GM19240 (cell line): ENCODE data around the gene CACNG1.
"Not testable (repeated sequence)": the region's sequence is repeated elsewhere in the genome, so short reads cannot be mapped to it uniquely, and the experiment has no call there.

ENCODE experiments used
- DNase-seq: peaks from one replicate; pipeline ENCODE4 v3.0.0; 2011; ENCODE audit warnings: low spot score; ENCODE audit not compliant: insufficient read length

CACNG1 gene

DNA sequence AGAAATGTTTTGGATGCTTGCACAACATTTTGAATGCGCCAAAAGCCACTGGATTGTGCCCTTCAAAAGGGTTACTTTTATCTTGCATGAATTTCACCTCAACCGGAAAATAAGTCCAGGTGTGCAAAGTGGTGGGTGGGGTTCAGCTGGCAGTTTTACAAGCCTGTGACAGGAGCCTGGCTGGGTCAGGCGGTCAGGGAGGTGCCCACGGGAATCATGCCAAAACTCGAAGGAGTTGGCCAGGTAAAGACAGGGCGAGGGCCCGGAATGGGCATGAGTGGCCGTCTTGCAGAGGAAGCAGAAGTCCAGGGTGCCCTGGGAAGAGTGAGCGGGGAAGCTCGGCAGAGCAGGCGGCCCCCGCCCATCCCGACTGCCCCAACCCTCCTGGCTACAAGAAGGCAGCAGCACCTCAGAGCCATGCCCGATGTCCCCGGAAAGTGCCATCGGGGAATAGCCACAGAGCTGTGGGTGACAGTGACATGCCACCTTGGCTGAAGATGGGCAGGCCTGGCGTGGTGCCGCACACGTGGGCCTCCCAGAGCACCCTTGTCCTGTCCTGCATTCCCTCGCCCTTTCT is 19.1 kb upstream of the CACNG1 start:
- DNase-seq: no peak

DNA sequence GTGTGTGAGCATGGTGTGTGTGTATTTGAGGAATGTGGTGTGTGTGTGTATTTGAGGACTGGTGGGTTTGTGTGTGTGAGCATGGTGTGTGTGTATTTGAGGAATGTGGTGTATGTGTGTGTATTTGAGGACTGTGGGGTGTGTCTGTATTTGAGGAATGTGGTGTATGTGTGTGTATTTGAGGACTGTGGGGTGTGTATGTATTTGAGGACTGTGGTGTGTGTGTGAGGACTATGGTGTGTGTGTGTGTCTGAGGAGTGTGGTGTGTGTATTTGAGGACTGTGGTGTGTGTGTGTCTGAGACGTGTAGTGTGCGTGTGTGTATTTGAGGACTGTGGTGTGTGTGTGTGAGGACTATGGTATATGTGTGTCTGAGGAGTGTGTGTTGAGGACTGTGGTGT is 18.0 kb upstream of the CACNG1 start:
- DNase-seq: no peak

DNA sequence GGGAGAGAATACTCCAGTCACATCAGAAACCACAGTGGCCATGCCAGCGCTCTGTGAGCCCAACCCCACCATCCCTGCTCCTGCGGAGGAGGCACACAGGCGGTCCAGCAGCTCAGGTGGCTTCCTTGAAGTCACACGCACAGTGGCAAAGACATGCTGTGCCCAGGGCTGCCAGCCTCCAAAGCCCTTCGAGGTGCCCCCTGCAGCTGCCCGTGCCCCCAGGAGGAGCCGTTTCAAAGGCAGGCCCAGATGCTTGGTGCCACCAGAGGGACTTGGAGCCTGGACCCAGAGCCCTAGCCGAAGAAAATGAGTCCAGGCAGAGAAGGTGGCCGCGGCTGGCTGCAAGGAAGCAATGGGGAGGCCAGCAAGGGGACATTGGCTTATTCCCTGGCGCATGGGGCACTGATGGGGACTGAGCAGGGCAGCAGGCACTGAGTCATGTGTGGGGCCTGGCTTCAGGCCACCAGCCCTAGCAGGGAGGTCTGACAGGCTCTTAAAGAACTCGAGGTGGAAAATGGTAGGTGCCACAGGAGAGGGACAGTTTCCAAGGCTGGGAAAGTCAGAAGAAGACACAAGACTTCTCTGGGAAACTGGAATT is 17.2 kb upstream of the CACNG1 start:
- DNase-seq: no peak

DNA sequence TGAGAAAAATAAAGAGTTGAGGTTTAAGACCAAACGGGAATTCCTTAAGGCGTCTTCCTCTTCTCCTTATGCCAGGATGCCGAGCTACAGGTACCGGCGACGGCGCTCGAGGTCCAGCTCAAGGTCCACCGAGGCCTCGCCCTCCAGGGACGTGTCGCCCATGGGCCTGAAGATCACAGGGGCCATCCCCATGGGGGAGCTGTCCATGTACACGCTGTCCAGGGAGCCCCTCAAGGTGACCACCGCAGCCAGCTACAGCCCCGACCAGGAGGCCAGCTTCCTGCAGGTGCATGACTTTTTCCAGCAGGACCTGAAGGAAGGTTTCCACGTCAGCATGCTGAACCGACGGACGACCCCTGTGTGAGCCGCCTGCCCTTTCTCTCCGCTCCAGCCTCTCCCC is 13.7 kb upstream of the CACNG1 start:
- DNase-seq: no peak

DNA sequence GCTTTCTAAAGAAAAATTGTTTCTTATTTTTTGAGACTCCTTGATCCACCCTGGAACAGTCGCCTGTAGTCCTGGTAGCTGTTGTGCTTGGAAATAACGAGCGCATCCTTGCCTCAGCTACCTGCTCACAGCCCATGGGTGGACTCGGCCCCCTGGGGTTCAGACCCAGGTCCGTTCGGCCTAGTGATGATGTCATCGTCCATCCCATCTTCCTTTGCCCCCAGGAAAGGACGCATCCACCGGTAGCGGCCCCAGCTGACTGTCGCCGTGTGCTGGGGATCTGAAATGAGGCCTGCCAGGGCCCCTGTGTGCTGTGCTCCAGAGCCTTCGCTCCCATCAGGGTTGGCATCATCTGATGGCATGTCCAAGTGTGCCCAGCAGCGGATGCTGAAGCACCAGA is 12.0 kb upstream of the CACNG1 start:
- DNase-seq: no peak

DNA sequence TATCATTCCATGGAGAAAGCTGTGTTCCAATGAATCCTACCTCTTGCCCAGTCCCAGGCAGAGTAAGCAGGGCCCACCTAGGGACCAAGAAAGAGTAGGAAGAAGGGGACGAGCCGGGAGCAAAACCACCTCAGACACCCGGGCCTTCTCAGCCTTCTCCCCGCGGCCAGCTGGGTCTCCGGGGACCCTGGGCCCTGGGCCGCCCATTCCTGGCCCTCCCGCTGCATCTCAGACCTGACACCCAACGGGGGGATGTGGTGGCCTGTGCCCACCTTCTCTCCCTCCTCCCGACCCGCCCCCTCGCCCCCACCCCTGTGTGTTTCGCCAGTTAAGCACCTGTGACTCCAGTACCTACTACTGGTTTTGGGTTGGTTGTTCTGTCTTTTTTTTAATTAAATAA is 11.4 kb upstream of the CACNG1 start:
- DNase-seq: no peak

DNA sequence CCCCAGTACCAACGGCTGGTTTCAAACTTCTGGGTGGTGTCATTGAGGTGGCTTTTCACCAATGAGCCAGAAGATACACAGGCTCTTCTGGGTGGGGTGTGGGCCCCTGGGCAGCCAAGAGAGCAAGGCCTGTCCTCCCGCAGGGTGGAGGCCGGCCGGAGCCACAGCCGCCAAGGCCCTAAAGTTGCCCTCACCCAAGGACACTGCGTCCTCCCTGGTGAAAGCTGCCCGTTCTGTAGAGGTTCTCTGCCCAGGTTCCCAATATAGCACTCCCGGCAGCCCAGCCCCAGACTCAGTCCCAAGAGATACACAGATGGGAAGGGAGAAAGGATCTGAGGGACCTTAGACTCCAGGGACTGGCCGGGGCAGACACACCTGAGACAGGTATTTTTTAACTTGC is 10.7 kb upstream of the CACNG1 start:
- no peak for DNase-seq

DNA sequence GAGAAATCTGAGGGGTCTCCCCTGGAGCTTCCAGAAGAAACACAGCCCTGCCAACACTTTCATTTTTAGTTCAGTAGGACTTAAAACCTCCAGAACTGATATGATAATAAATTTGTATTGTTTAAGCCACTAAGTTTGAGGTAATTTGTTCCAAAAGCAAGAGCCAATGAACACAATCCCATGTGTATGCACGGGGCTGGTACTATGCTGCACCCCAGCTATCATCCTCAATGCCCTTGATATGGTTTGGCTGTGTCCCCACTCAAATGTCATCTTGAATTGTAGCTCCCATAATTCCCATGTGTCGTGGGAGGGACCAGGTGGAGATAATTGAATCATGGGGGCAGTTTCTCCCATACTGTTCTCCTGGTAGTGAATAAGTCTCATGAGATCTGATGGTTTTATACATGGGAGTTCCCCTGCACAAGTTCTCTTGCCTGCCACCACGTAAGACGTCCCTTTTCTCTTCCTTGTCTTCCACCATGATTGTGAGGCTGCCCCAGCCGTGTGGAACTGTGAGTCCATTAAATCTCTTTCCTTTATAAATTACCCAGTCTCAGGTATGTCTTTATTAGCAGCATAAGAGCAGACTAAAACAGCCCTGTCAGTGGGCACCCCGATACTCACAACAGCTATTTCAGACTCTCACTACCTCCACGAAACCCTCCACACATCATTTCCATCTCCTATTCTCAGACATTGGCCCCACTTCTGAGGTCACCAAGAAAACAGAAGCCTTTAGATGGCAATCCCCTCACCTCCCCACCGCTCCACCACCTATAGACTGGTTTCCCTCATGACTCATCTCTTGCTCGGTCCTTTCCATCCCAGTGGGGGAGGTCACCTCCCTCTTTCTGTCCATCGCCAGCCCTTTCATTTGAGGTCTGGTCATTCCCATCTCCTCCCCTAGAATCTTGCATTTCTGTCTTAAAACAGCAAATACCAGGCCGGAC is 8.9 kb upstream of the CACNG1 start:
- DNase-seq: peak; percentile 35

DNA sequence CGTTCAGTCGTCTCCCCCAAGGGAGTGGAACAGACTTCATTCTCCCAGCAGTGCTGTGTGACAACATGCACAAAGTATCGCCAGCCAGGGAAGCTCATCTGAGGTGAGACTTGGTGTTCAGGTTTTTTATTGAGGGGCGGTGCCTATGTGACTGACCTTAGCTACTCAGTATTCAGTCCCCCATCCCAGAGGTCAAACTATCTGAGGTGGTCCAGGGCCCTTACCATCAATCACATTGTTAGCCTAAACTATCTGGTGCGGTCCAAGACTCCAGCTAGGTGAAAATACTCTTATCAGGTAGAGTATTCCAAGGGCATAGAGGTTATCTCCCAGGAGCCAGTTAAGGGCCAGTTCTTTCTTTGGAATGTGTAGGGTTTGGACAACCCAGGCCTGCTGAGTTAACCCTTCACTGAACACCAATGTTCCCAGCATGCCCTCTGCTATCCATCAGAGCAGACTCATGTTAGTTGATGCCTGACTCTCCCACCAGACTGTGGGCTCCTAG is 5.4 kb upstream of the CACNG1 start:
- DNase-seq: no peak

DNA sequence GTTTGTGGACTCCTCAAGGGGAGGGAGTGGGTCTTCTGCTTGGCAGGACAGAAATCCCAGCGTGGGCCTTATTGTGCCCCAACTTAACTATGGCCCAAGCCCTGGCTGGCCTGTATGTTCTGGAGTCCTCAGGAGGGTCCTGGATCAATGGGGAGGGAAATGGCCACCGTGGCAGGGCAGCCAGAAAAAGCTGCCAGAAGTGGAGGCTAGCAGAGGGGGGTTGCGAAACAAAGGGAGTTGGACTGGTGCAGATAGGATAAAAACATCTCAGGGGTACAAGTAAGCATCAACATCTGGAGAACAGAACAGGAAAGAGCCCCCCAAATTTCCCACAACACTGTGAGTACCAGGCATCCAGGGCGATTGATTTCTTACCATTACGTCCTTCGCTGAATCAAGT is 3.7 kb upstream of the CACNG1 start:
- no peak for DNase-seq

DNA sequence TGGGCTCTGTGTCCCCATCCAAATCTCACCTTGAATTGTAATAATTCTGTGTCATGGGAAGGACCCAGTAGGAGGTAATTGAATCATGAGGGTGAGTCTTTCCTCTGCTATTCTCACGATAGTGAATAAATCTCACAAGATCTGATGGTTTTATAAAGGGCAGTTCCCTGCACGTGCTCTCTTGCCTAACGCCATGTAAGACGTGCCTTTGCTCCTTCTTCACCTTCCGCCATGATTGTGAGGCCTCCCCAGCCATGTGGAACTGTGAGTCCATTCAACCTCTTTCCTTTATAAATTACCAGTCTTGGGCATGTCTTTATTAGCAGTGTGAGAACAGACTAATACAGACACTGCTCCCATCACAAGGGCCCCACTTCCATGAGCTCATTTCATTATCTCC is 3.2 kb upstream of the CACNG1 start:
- DNase-seq: not testable (repeated sequence)

DNA sequence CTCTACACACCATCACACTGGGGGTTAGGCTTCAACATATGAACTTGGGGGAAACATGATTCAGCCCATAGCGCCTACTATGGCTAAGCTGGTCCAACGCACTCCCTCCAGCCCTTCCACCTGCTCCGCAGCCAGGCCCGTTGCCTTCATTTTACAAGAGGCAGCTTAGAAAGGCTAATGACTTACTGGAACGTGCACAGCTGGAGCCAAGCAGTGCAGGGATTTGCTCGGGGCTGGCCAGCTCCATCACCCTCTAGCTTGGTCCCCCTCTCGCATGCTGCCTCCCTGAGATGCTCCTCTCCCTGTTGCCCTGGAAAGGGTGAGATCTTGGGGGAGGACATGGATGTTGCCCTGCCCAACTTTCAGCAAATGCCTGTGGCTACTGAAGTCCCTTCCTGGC is 2.8 kb upstream of the CACNG1 start:
- DNase-seq: no peak

DNA sequence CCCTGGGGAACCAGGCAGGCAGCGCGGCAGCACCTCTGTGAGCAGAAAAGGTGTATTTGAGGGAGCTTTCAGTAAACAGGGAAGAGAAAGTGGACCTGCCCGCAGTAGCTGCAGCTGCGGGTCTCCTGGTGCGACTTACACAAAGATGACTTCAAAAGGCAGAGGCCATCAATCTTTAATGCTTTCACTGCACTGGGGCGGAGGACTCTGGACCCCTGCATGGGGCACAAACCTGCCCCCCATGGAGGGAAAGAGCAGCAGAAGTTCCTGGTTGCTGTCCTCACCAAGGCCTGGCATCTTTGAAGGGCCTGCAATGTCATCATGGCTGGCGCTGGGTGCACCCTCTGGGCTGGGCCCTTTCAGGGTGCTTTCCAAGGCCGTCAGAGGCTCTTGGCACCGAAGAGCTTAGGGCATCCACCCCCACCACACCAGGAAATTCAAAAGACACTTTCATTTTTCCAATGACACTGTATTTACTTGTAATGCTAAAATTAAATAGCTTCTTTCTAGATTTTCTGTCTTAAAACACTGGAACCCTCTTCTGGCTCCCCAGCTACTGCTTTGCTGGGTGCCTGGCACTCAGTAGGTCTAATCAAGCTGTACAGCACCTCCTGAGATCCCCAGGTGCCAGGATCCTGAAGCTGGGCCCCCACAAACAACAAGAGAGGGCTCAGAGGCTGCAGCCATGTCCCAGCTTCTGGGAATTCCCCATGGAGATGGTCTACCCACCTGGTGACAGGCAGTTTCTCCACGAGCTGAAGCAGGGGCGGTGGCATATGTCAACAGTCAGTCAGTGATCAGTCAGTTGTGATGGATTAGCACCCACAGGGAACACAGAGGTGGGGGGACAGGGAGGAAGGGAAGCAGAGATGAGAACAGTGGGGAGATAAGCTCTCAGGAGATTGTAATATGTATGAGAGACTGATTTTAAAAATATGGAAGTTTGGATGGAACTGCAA is 2.1 kb upstream of the CACNG1 start:
- DNase-seq: no peak

DNA sequence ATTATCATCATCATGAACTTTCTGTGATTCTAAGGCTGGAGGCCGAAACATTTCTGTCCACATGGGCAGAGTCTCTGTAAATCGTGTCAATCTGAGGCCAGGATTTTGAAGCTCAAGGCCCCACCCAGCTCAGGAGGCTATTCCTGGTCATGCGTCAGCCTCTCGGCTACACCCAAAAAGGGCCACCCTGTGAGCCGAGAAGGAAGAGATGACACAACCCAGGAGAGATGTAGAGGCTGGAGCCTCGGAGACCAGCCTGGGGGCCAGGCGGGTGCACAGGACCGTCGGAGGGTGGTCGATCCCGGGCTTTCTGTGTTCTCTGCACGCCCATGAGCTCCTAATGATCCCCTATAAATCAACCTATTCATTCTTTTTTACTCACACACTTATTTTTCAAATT is 1.1 kb upstream of the CACNG1 start:
- no peak for DNase-seq

DNA sequence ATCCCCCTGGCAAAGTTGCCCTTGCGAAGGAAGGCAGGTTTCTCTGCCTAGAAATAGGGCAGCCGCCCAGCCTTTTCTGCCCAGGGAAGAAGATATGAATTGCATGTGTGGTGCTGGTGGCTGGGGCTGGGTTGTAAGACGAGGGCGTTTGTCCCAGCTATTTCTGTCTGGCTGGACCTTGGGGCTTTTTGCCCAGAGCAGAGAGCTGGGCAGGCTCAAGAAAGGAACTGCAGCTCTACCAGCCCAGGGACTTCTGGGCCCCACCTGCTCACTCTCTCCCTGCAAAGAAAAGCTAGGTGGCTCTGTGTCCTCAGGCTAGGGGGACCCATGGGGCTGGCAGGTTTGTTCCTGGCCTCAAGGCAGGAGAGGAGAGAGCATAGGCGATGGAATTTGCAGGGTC is 586 bp downstream of the CACNG1 start:
- no peak for DNase-seq

DNA sequence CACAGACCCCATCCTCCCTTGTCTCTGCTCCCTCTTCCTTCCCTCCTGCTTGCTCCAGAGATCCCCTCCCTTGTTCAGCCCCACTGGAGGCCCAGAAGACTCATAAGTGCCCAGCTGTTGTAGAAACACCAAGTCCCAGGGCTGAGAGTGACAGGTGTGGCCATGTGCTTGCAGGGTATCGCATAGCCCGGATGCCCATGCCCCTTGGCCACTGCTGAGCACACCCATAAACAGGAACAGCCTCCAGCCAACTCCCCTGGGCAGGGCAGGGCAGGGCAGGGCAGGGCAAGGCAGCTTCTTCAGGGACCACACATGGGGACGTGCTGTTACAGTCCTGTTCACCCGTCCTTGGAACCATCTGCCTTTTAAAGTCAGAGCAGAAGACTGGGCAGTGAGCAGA is 2.0 kb downstream of the CACNG1 start:
- no peak for DNase-seq

DNA sequence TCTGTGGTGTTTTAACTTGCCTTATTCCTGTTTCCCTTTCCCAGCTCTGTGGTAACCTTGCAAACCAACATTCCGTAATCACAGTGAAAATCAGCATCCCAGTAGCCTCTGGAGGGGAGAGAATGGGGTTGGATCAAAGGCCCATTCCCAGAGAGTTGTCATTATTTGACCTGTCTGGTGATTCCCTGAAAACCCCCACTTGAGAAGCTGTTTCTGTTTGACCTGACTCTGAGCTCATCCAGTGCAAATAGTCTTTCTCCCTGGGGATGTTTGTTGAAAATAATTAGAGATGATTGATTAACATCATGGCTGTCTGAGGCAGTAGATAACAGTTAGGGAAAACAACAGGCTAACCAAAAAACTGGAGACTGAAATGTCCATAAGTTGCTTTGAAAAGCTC is 3.0 kb downstream of the CACNG1 start:
- no peak for DNase-seq

DNA sequence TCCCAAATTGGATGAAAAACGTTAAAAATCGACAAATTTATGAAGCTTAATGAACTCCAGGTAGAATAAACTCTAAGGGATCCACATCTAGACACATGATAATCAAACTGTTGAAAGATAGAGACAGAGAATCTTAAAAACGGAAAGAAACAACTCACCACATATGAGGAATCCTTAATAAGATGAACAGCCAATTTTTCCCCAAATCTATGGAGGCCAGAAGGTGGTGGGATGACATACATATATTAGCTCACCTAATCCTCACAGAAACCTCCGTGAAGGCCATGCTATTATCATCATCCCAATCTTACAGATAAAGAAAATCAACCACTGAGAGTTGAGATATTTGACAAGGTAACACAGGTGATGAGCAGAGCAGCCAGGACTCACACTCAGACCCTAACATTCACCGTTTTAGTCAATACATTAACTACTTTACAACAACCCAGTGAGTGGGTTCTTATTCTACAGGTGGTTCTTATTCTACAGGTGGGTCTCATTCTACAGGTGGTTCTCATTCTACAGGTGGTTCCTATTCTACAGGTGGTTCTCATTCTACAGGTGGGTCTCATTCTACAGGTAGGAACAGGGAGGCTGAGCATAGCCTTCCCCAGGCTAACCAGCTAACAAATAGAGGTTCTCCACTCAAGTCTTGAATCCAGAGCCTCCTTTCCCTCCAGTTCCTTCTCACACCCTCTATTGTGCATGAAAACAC is 4.8 kb downstream of the CACNG1 start:
- DNase-seq: no peak

DNA sequence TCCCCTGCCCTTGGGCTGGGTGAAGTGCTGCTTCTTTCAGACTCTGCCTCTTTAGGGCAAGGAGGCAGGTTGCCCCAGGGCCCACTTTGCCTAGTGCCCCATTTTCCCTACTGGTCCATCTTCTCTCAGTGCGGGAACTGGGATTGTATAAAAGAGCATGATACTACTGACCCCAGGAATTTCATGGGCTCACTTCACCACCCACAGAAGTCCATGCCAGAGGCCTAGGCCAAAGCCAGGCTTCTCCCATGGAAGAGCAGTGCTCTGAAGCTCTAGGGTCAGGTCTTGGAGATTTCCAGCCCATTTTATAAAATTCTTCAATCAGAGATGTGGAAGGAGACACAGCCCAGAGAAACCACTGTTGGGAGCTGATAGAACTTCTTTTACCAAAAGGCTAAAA is 5.7 kb downstream of the CACNG1 start:
- no peak for DNase-seq

DNA sequence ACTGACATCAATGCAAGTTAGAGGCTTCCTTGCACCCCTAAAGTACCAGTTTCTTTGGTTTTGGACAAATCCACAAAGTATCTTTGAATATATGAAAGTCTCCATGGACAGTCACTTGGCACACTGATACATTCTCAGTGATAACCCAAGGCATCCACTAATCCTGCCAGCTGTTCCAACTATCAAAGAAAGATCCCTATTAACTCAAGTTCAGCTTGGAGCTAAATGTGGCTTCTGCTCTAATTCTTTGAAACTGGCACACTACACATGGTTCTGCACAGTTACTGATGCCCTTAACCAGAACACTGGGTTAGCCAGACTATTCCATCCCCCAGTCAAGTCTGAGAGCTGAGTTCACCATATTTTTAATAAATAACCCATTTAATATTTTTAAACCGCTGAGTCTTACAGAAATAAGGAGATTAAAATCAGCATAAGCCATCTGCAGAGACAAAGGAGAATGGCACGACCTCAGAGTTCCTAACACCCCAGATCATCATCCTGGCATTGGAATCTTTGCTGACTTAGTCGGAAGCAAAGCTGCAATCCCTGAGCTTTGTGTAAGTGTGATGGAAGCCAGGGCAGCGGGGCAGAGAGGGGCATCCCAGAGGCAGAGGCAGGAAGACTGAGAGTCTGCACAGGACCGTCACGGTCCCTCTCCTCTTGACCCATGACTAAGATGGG is 6.3 kb downstream of the CACNG1 start:
- DNase-seq: no peak
